CD4-positive, alpha-beta memory T cell (primary cell): ENCODE results near the gene TMEM175. TPM values are rescaled to one million over a fixed set of nuclear protein-coding genes. Genes with fewer than 3 reads are reported as not detected.
A peak's percentile ranks its signal among the peaks of the same experiment; 100 is the strongest.

ENCODE experiments used
- CTCF ChIA-PET: fragments of 350-600 bp; sonication (Branson Sonifier 250); formaldehyde crosslinking; loops from one replicate; lab custom pipeline; 2021; ENCODE audit warnings: inconsistent platforms; ENCODE audit not compliant: partially characterized antibody; lab: Charles Lee
- POLR2A ChIA-PET: fragments of 350-600 bp; sonication (Branson Sonifier 250); formaldehyde crosslinking; loops from one replicate; lab custom pipeline; 2021; ENCODE audit not compliant: partially characterized antibody; lab: Charles Lee
- DNase-seq, 5 donors: peaks; one replicate each; pipeline versions ENCODE4 v3.0.0 to v3.0.0-alpha.2; 2020 to 2022; ENCODE audit warnings: mixed read lengths in 1 of 5
- H3K27ac ChIP-seq: one replicate; pipeline ENCODE4 v1.7.0; 2013; ENCODE audit warnings: low read depth, low read length
- H3K27me3 ChIP-seq: 2 replicates; pipeline ENCODE4 v1.7.0; 2013; ENCODE audit warnings: mild to moderate bottlenecking, low read length, moderate library complexity; ENCODE audit not compliant: insufficient read depth
- H3K36me3 ChIP-seq: 2 replicates; pipeline ENCODE4 v1.7.0; 2013; ENCODE audit warnings: mild to moderate bottlenecking, low read length, moderate library complexity; ENCODE audit not compliant: insufficient read depth
- H3K4me1 ChIP-seq: 2 replicates; pipeline ENCODE4 v1.7.0; 2013; ENCODE audit warnings: mild to moderate bottlenecking, low read length, moderate library complexity; ENCODE audit not compliant: insufficient read depth
- H3K4me3 ChIP-seq, 2 donors: one replicate each; pipeline ENCODE4 v1.7.0; 2013; ENCODE audit warnings: low read length in 2 of 2, mild to moderate bottlenecking in 1 of 2
- H3K9me3 ChIP-seq, 2 donors: one replicate each; pipeline ENCODE4 v1.7.0; 2013; ENCODE audit warnings: low read length in 2 of 2, control low read depth in 1 of 2; ENCODE audit not compliant: control insufficient read depth in 1 of 2
- H3K27ac Mint-ChIP-seq, 7 donors: one replicate each; pipeline ENCODE4 v1.8.0; 2020 to 2021; ENCODE audit warnings: mixed read lengths in 7 of 7, mild to moderate bottlenecking in 6 of 7, inconsistent platforms in 3 of 7, moderate library complexity in 3 of 7
- H3K27me3 Mint-ChIP-seq, 2 donors: one replicate each; pipeline ENCODE4 v1.8.0; 2020 to 2021; ENCODE audit warnings: mixed read lengths in 2 of 2
- H3K36me3 Mint-ChIP-seq, 2 donors: one replicate each; pipeline ENCODE4 v1.8.0; 2020 to 2021; ENCODE audit warnings: mixed read lengths in 2 of 2, inconsistent platforms in 1 of 2, mild to moderate bottlenecking in 1 of 2
- H3K4me1 Mint-ChIP-seq, 4 donors: one replicate each; pipeline ENCODE4 v1.8.0; 2020 to 2021; ENCODE audit warnings: mixed read lengths in 4 of 4, mild to moderate bottlenecking in 1 of 4
- H3K4me3 Mint-ChIP-seq, 8 donors: one replicate each; pipeline ENCODE4 v1.8.0; 2020 to 2021; ENCODE audit warnings: mixed read lengths in 8 of 8, mild to moderate bottlenecking in 7 of 8, moderate library complexity in 6 of 8, inconsistent platforms in 3 of 8
- H3K9me3 Mint-ChIP-seq, 8 donors: one replicate each; pipeline ENCODE4 v1.8.0; 2020 to 2021; ENCODE audit warnings: mixed read lengths in 8 of 8, mild to moderate bottlenecking in 5 of 8, inconsistent platforms in 3 of 8, moderate library complexity in 1 of 8
- intact Hi-C: fragments of 100-400 bp; cut with micrococcal nuclease; formaldehyde crosslinking; loops from one replicate; pipeline ENCODE4 v1.15.1; 2023
- polyA plus RNA-seq, 2 donors: library from polyadenylated mRNA; unstranded; fragments of 300-500 nt; fragmentation: Illumina TruSeq; gene quantifications; one replicate each; pipeline ENCODE4 v1.2.3, GENCODE V29; 2021
- total RNA-seq, 2 experiments: library from RNA; stranded (reverse); gene quantifications; one replicate each; pipeline ENCODE4 v1.2.3, GENCODE V29; 2021

The TMEM175 gene
- total and polyA plus RNA-seq, 4 experiments from 2014 or later: 11.5 to 52.3 (median 31.3) TPM

DNA sequence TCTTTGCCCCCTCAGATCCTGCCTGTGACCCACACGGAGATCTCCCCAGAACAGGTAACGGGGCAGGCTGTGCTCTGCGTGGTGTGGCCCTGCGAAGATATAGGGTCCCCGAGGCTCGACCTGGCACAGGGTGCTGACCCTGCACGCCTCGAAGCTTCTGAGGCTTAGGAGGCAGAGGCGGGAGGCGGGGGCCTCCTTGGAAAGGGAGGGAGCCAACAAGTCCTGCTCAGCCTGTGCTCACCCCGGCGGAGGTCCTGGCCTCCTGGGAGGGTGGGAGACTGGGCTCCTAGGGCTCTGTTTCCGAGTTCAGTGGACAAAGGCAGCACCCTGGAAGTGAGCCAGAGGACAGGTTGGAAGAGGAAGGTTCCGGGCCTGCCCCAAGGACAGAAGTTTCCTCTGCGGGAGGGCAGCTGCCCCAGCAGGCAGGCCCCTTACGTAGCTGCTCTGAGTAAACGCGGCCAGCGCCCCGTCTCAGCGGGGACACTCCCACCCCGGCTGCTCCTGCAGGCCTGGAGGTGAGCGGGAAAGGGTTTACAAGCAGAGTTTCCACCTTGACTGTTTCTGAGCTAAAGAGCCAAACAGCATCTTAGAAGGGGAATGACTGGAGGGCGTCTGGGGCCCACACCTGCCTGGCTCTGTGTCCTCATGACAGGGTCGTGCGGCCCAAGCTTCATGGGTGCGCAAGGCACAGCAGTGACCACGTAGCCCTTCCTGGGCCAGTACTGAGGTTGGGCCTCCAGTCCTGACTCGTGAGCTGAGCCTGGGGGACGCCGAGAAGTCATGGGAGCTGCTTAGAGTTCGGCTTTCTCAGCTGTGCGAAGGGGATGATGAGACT, 16.1 kb downstream of the TMEM175 start:
- Histone ChIP-seq H3K4me3 (no peak overlapping the region), H3K27me3 (no peaks in the 10 kb centered on the region), H3K9me3 (no peaks in the 10 kb centered on the region), H3K36me3 (no peaks in the 10 kb centered on the region), H3K27ac (no peak overlapping the region), H3K4me1 (no peaks in the 10 kb centered on the region)
- CTCF ChIA-PET: no interaction called here
- H3K27ac Mint-ChIP-seq: no peak overlapping the region
- no peak overlapping the region for H3K4me3 Mint-ChIP-seq
- no peaks in the 10 kb centered on the region for H3K9me3 Mint-ChIP-seq
- no peak for DNase-seq
- POLR2A ChIA-PET: interaction anchor here (1.0 kb wide), 1 partner anchor 16 kb away, joined by 3 read pairs; the partner anchor contains the start of genes GAK and TMEM175
- intact Hi-C loops: no loop called here
- H3K27me3 Mint-ChIP-seq: no peaks in the 10 kb centered on the region
- peaks cover 0 to 4% (median 2%) of the 10 kb centered on the region in 4 donors for H3K4me1 Mint-ChIP-seq
- H3K36me3 Mint-ChIP-seq: peaks cover 0 to 6% of the 10 kb centered on the region in 2 donors

DNA sequence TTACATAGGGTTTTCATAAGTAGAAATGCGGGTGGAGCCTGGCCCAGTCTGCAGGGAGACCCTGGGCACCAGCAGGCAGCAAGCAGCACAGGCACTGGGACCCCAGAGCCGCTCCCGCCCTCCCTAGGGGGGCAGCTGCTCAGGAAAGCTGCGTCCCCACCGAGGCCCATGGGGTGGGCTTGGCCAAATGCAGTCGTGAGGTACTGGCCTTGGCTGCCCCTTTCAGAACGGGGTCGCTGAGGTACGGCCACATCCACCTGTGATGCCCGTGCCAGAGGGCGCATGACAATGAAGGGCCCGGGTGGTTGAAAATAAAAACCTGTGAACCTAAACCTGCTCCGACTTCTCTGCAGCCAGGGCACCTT, 16.7 kb downstream of the TMEM175 start:
- Histone ChIP-seq H3K27ac (no peak overlapping the region), H3K27me3 (no peaks in the 10 kb centered on the region), H3K4me1 (no peaks in the 10 kb centered on the region), H3K9me3 (no peaks in the 10 kb centered on the region), H3K4me3 (no peak overlapping the region), H3K36me3 (no peaks in the 10 kb centered on the region)
- ChIA-PET CTCF (no interaction called here), POLR2A (no interaction called here)
- Mint-ChIP-seq H3K27ac (peak overlapping the region in 1 of 7 donors; percentile 14), H3K27me3 (no peaks in the 10 kb centered on the region), H3K9me3 (no peaks in the 10 kb centered on the region), H3K4me3 (no peak overlapping the region), H3K4me1 (peaks cover 0 to 4% (median 2%) of the 10 kb centered on the region in 4 donors), H3K36me3 (peaks cover 0 to 6% of the 10 kb centered on the region in 2 donors)
- intact Hi-C loops: no loop called here
- no peak for DNase-seq

DNA sequence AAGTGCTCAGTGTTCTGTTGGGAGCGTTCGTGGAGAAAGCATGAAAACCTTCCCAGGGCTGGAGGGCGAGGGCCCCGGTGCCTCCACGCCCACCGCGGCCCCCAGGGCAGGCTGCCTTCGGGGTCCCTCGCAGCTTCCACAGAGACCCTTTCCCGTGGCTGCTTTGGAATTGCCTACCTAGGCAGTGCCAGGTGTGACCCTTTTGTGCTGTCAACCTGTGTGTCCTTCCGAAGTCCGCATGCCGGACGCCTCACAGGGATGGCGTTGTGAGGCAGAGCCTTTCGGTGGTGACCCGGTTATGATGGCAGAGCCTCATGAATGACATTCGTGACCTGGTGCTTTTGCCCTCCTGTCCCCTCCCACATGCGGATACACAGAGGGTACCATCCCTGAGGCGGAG, 17.4 kb downstream of the TMEM175 start:
- intact Hi-C loops: no loop called here
- Mint-ChIP-seq H3K4me1 (peaks cover 0 to 4% (median 2%) of the 10 kb centered on the region in 4 donors), H3K36me3 (peaks cover 1 to 10% of the 10 kb centered on the region in 2 donors), H3K4me3 (no peak overlapping the region), H3K27ac (no peak overlapping the region), H3K27me3 (no peaks in the 10 kb centered on the region), H3K9me3 (no peaks in the 10 kb centered on the region)
- no peak for DNase-seq
- H3K27me3 ChIP-seq: no peaks in the 10 kb centered on the region
- no peak overlapping the region for H3K4me3 ChIP-seq
- H3K9me3 ChIP-seq: no peaks in the 10 kb centered on the region
- H3K27ac ChIP-seq: no peak overlapping the region
- ChIA-PET CTCF (no interaction called here), POLR2A (no interaction called here)
- H3K36me3 ChIP-seq: no peaks in the 10 kb centered on the region
- H3K4me1 ChIP-seq: no peaks in the 10 kb centered on the region

DNA sequence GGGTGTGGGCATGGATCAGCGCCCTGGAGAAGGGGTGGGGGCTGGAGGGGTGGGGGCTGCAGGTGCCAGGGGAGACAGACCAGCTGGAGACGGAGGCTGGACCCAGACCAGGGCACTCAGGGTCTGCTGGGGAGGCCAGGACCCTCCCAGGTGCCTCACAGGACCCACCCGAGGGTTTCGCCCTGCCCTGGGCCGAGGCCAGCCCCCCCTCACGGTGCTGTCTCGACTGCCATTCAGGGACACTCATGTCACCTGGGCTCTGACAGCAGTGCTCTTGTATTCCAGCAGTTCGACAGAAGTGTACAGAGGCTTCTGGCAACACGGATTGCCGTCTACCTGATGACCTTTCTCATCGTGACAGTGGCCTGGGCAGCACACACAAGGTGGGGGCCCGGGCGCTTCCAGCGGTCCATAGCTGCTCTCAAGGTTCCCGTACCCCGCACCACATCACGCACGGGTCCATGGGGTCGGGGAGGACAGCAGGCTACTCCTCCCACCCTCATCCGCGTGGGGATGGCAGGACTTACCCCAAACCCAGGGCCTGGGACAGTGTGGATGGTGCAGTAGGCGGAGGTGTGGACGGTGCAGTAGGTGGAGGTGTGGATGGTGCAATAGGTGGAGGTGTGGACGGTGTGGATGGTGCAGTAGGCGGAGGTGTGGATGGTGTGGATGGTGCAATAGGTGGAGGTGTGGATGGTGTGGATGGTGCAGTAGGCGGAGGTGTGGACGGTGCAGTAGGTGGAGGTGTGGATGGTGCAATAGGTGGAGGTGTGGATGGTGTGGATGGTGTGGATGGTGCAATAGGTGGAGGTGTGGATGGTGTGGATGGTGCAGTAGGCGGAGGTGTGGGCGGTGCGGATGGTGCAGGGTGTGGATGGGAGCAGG, 18.1 kb downstream of the TMEM175 start:
- H3K27me3 ChIP-seq: no peaks in the 10 kb centered on the region
- H3K27ac ChIP-seq: no peak overlapping the region
- Mint-ChIP-seq H3K9me3 (no peaks in the 10 kb centered on the region), H3K27ac (no peak overlapping the region), H3K4me1 (peaks cover 0 to 4% (median 1%) of the 10 kb centered on the region in 4 donors), H3K27me3 (no peaks in the 10 kb centered on the region), H3K4me3 (no peak overlapping the region), H3K36me3 (peaks cover 4 to 13% of the 10 kb centered on the region in 2 donors)
- H3K36me3 ChIP-seq: no peaks in the 10 kb centered on the region
- intact Hi-C loops: no loop called here
- H3K9me3 ChIP-seq: no peaks in the 10 kb centered on the region
- no peak for DNase-seq
- no peak overlapping the region for H3K4me3 ChIP-seq
- H3K4me1 ChIP-seq: no peaks in the 10 kb centered on the region
- ChIA-PET POLR2A (no interaction called here), CTCF (no interaction called here)

DNA sequence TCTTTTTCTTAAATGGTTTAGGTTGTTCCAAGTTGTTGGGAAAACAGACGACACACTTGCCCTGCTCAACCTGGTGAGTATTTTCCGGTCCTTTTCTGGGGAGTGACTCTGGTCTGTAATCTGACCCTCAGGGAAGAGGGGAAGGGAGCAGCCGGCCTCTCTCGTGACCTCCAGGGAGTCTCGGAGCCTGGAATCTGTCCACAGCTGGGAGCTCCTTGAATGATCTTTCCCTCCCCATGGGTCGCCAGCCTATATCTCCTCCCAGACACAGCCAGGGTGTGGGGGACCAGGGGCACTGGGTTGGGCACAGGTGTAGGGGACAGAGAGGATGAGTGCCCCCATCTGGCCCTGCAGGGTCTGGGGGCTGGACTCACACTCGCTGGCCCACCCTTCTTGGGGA, 18.9 kb downstream of the TMEM175 start:
- POLR2A ChIA-PET: no interaction called here
- H3K27ac Mint-ChIP-seq: no peak overlapping the region
- no peak for DNase-seq

DNA sequence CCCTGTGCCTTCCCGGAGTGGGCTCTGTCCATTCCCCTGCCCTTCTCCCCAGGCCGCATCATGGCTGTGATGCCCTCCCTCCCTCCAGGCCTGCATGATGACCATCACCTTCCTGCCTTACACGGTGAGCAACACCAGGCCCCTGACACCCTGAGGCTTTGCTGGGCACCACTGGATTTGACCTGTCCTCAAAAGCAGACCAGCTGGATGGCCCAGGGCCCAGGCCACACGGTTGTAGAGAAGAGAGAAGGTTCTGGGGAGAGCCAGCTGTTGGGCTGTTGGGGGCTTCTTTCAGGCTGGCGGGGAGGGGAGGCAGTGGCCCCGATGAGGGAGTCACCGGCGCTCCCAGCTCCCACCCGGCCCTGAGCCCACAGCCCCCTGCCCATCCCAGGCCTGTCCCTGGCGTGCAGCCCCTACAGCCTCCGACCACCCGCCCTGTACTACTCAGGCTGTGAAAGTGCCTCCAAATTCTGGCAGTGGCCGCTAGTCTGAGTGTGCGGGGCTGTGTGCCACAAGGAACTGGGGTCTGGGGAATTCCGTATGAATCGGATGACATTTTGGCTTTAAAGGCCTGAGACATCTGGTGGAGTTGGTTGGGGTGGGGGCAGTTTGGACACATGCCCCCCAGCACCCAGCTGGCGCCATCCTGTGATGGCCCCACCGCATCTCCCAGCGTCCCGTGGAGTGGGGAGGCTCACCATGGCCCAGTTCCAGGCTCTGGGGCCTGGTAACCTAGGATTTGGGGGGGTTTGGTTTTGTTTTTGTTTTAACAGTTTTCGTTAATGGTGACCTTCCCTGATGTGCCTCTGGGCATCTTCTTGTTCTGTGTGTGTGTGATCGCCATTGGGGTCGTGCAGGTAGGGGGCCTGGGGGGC, 19.6 kb downstream of the TMEM175 start:
- Mint-ChIP-seq H3K4me3 (no peak overlapping the region), H3K27ac (no peak overlapping the region), H3K36me3 (peaks cover 7 to 16% of the 10 kb centered on the region in 2 donors), H3K4me1 (peaks cover 0 to 2% (median 0%) of the 10 kb centered on the region in 4 donors), H3K27me3 (no peaks in the 10 kb centered on the region), H3K9me3 (no peaks in the 10 kb centered on the region)
- H3K4me3 ChIP-seq: no peak overlapping the region
- ChIA-PET CTCF (no interaction called here), POLR2A (no interaction called here)
- no peak for DNase-seq
- no peak overlapping the region for H3K27ac ChIP-seq
- no peaks in the 10 kb centered on the region for H3K9me3 ChIP-seq
- intact Hi-C loops: no loop called here
- no peaks in the 10 kb centered on the region for H3K27me3 ChIP-seq
- H3K4me1 ChIP-seq: no peaks in the 10 kb centered on the region
- no peaks in the 10 kb centered on the region for H3K36me3 ChIP-seq

More for the DNA sequence above, 18.9 kb downstream of the TMEM175 start:
- H3K4me3 Mint-ChIP-seq: no peak overlapping the region
- Histone ChIP-seq H3K4me1 (no peaks in the 10 kb centered on the region), H3K4me3 (no peak overlapping the region), H3K27ac (no peak overlapping the region), H3K36me3 (no peaks in the 10 kb centered on the region), H3K27me3 (no peaks in the 10 kb centered on the region), H3K9me3 (no peaks in the 10 kb centered on the region)
- CTCF ChIA-PET: no interaction called here
- H3K9me3 Mint-ChIP-seq: no peaks in the 10 kb centered on the region
- H3K36me3 Mint-ChIP-seq: peaks cover 4 to 13% of the 10 kb centered on the region in 2 donors
- intact Hi-C loops: no loop called here
- no peaks in the 10 kb centered on the region for H3K4me1 Mint-ChIP-seq
- H3K27me3 Mint-ChIP-seq: no peaks in the 10 kb centered on the region
